ENCODE measurements around the gene ARRDC1. TPM values are rescaled to one million over a fixed set of nuclear protein-coding genes. Genes with fewer than 3 reads are reported as not detected.

ARRDC1 gene
- total and polyA plus RNA-seq, 2 experiments from 2014 or later, result 73.9 to 82.9 TPM

DNA sequence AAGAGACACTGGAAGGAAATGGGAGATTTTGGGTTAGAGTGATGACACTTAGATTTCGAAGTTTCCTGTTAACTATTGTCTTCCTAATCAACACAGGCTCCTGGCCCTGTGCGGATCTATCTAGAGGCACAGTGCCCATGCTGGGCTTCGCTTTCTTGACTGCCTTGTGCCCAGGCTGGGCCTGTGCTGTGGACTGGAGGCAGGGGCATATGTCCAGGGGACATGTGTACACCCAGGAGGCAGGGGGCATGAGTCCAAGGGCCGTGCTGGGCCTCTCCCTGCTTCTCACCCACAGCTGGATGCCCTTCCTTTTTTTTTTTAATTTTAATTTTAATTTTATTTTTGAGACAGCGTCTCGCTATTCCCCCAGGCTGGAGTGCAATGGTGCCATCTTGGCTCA lies 50.9 kb downstream of the ARRDC1 start:
- TF ChIP-seq, protein P1, sequence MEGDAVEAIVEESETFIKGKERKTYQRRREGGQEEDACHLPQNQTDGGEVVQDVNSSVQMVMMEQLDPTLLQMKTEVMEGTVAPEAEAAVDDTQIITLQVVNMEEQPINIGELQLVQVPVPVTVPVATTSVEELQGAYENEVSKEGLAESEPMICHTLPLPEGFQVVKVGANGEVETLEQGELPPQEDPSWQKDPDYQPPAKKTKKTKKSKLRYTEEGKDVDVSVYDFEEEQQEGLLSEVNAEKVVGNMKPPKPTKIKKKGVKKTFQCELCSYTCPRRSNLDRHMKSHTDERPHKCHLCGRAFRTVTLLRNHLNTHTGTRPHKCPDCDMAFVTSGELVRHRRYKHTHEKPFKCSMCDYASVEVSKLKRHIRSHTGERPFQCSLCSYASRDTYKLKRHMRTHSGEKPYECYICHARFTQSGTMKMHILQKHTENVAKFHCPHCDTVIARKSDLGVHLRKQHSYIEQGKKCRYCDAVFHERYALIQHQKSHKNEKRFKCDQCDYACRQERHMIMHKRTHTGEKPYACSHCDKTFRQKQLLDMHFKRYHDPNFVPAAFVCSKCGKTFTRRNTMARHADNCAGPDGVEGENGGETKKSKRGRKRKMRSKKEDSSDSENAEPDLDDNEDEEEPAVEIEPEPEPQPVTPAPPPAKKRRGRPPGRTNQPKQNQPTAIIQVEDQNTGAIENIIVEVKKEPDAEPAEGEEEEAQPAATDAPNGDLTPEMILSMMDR (IDR thresholded peaks at IDR 0.05; ENCODE audit: low read depth, low read length), result no peak
- H3K36me3 ChIP-seq, result no peaks in the 10 kb centered on the region
- H3K27ac ChIP-seq, result no peak overlapping the region
- no peaks in the 10 kb centered on the region for H3K4me1 ChIP-seq (ENCODE audit: low read depth)
- H3K27me3 ChIP-seq, result no peaks in the 10 kb centered on the region
- DNase-seq (ENCODE audit: low read depth in 1 of 2, low spot score in 1 of 2), result no peak
- no peak overlapping the region for H3K4me3 ChIP-seq
- no peaks in the 10 kb centered on the region for H3K9me3 ChIP-seq (ENCODE audit: low read depth)

DNA sequence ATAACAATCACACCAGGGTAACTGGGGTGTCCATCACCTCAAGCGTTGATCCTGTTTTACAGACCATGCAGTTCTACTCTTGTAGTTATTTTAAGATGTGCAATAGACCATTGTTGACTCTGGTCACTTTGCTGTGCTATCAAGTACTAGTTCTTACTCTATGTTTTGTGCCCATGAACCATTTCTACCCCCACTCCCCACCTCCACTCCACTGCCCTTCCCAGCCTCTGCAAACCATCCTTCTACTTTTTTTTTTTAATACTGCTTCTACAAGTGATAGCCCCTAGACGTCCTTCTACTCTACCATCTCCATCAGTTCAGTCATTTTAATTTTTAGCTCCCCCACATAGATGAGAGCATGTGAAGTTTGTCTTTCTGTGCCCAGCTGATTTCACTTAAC lies 52.1 kb downstream of the ARRDC1 start:
- no peak overlapping the region for H3K4me3 ChIP-seq
- no peak for DNase-seq (ENCODE audit: low read depth in 1 of 2, low spot score in 1 of 2)
- TF ChIP-seq, protein P1 (IDR thresholded peaks at IDR 0.05; ENCODE audit: low read depth, low read length), result no peak
- H3K27ac ChIP-seq, result no peak overlapping the region
- no peaks in the 10 kb centered on the region for H3K4me1 ChIP-seq (ENCODE audit: low read depth)
- H3K27me3 ChIP-seq, result no peaks in the 10 kb centered on the region
- no peaks in the 10 kb centered on the region for H3K9me3 ChIP-seq (ENCODE audit: low read depth)
- no peaks in the 10 kb centered on the region for H3K36me3 ChIP-seq

DNA sequence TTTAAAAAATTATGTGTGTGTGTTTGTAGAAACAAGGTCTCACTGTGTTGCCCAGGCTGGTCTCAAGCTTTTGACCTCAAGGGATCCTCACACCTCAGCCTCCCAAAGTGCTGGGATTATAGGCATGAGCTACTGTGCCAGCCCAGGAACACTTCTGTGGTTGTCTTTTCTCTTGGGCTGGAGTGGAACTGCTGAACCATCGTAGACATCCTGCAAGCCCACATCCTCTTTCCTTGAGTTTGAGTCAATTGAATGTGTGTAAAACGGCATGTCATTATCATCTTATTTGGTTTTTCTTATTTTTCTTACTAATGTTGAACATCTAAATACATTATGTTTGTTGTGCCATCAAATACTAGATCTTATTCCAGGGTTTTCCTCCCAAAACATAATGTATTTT lies 53.3 kb downstream of the ARRDC1 start:
- Histone ChIP-seq H3K36me3 (no peaks in the 10 kb centered on the region), H3K4me1 (ENCODE audit: low read depth) (no peaks in the 10 kb centered on the region), H3K27ac (no peak overlapping the region), H3K27me3 (no peaks in the 10 kb centered on the region), H3K9me3 (ENCODE audit: low read depth) (no peaks in the 10 kb centered on the region), H3K4me3 (no peak overlapping the region)
- DNase-seq (ENCODE audit: low read depth in 1 of 2, low spot score in 1 of 2), result no peak
- TF ChIP-seq, protein P1 (IDR thresholded peaks at IDR 0.05; ENCODE audit: low read depth, low read length), result no peak

DNA sequence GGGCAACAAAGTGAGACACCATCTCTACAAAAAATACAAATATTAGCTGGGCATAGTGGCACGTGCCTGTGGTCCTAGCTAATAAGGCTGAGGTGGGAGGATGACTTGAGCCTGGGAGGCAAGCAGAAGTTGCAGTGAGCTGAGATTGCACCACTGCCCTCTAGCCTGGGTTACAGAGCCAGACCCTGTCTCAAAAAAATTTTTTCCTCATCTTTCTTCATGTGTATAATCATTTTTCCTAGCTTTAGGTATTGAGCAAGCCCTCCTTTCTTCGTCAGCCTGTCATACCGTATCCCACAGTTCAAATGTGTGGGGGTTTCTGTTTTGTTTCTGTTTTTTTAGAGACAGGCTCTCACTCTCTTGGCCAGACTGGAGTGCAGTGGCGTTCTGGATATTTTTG lies 54.7 kb downstream of the ARRDC1 start:
- H3K36me3 ChIP-seq, result no peaks in the 10 kb centered on the region
- no peak overlapping the region for H3K27ac ChIP-seq
- peaks cover 4% of the 10 kb centered on the region for H3K4me1 ChIP-seq (ENCODE audit: low read depth)
- TF ChIP-seq, protein P1 (IDR thresholded peaks at IDR 0.05; ENCODE audit: low read depth, low read length), result no peak
- peak in 1 of 2 donors; percentile 68 for DNase-seq (ENCODE audit: low read depth in 1 of 2, low spot score in 1 of 2)
- H3K9me3 ChIP-seq (ENCODE audit: low read depth), result no peaks in the 10 kb centered on the region
- H3K27me3 ChIP-seq, result no peaks in the 10 kb centered on the region
- H3K4me3 ChIP-seq, result no peak overlapping the region

DNA sequence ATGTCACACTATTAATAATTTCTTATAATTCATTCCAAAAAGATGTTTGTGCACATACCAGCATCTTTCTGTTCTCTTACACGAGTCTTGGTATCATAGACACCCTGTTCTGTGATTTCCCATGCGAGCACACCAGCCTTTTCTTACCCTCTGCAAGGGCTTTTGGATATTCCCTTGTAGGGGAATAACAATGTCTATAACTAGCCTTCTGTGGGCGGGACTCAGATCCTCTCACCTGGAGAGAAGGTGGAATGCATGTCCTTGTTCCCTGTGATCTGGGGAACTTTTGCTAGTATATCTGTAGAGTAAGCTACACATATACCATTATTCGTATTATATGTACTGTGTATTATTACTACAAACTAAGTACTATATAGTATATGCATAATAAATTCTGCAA lies 58.1 kb downstream of the ARRDC1 start:
- no peaks in the 10 kb centered on the region for H3K27me3 ChIP-seq
- no peaks in the 10 kb centered on the region for H3K36me3 ChIP-seq
- no peak for DNase-seq (ENCODE audit: low read depth in 1 of 2, low spot score in 1 of 2)
- H3K4me1 ChIP-seq (ENCODE audit: low read depth), result peaks cover 20% of the 10 kb centered on the region
- TF ChIP-seq, protein P1 (IDR thresholded peaks at IDR 0.05; ENCODE audit: low read depth, low read length), result no peak
- H3K4me3 ChIP-seq, result no peak overlapping the region
- no peak overlapping the region for H3K27ac ChIP-seq
- no peaks in the 10 kb centered on the region for H3K9me3 ChIP-seq (ENCODE audit: low read depth)

DNA sequence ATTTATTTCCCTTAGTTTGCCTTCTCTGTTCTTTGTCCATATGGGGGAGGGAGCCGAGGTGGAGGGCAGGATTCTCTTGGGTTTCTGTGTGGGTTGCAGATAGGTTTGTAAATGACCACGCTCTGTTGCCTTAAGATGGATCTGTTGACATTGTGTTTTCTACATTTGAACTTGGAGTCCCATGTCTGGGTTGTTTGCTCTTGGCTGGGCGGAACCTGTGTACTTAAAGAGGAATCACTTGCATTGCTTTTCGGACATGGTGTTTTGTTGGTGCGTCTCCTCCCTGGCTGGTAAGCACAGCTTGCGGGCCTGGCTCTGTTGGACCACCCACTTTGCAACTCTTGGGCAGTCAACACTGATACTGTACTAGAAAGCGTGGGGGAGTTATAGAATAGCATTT lies 59.2 kb downstream of the ARRDC1 start:
- Histone ChIP-seq H3K36me3 (no peaks in the 10 kb centered on the region), H3K4me3 (no peak overlapping the region), H3K9me3 (ENCODE audit: low read depth) (no peaks in the 10 kb centered on the region), H3K4me1 (ENCODE audit: low read depth) (peaks cover 20% of the 10 kb centered on the region), H3K27ac (no peak overlapping the region), H3K27me3 (no peaks in the 10 kb centered on the region)
- DNase-seq (ENCODE audit: low read depth in 1 of 2, low spot score in 1 of 2), result no peak
- TF ChIP-seq, protein P1 (IDR thresholded peaks at IDR 0.05; ENCODE audit: low read depth, low read length), result no peak

Data from cardiac muscle cell (in vitro differentiated cells and primary cell).